A549 (cell line): ENCODE data around the gene PNKP. TPM values are rescaled to one million over a fixed set of nuclear protein-coding genes. Genes with fewer than 3 reads are reported as not detected.

ENCODE experiments used
- ATAC-seq, 2 experiments: fragments of 200-7000 bp in 1 of 2; fragments of >200 bp in 1 of 2; cut with Nextera tagmentation in 1 of 2; cut with Tn5 transposase in 1 of 2; 3 replicates each; pipeline versions ENCODE4 v1.8.0 to v1.9.1; 2018 to 2020; ENCODE audit warnings: mild to moderate bottlenecking in 1 of 2, moderate library complexity in 1 of 2
- CTCF ChIA-PET: fragments of 300-600 bp; sonication (Branson Sonifier 250); formaldehyde crosslinking; extraction: SDS; loops from one replicate; lab custom pipeline; 2021; ENCODE audit warnings: antibody characterized with exemption, inconsistent platforms; lab: Yijun Ruan, JAX
- POLR2A ChIA-PET: fragments of 350-600 bp; formaldehyde crosslinking; extraction: SDS; loops from one replicate; lab custom pipeline; 2021; ENCODE audit warnings: antibody characterized with exemption, inconsistent platforms; lab: Yijun Ruan, JAX
- DNase-seq, 2 experiments: peaks; one replicate each; pipeline versions ENCODE4 v3.0.0 to v3.0.0-alpha.2; 2011 to 2016; ENCODE audit warnings: low read depth in 1 of 2, low spot score in 1 of 2
- FAIRE-seq: peaks from 2 replicates; lab custom pipeline; 2011; peaks lifted over from hg19 to GRCh38; lab: Jason Lieb, UNC
- H3K27ac ChIP-seq, 2 experiments: fragments of >200 bp; sonication (Bioruptor Twin); formaldehyde crosslinking; 3 replicates each; pipeline ENCODE4 v1.5.1; 2016 to 2017
- H3K4me1 ChIP-seq: fragments of >200 bp; sonication (Bioruptor Twin); formaldehyde crosslinking; 3 replicates; pipeline ENCODE4 v1.6.1; 2016
- H3K4me2 ChIP-seq: fragments of >200 bp; sonication (Bioruptor Twin); formaldehyde crosslinking; 3 replicates; pipeline ENCODE4 v1.6.1; 2016
- H3K4me3 ChIP-seq: fragments of >200 bp; sonication (Bioruptor Twin); formaldehyde crosslinking; 3 replicates; pipeline ENCODE4 v1.5.1; 2016
- H3K9me3 ChIP-seq: fragments of >200 bp; sonication (Bioruptor Twin); formaldehyde crosslinking; 3 replicates; pipeline ENCODE4 v1.6.1; 2016
- BHLHE40 ChIP-seq: IDR thresholded peaks from 2 replicates; pipeline ENCODE4 v1.6.1; 2012; ENCODE audit warnings: low read depth, low read length, inconsistent platforms
- CHD2 ChIP-seq: fragments of 150-350 bp; IDR thresholded peaks from 2 replicates; pipeline ENCODE4 v1.6.1; 2014; ENCODE audit warnings: low read length; ENCODE audit not compliant: partially characterized antibody
- EHF ChIP-seq: fragments of 250-450 bp; sonication (Bioruptor Pico); IDR thresholded peaks from 2 replicates; pipeline ENCODE4 v1.5.0; 2020; ENCODE audit warnings: mild to moderate bottlenecking
- ESRRA ChIP-seq: fragments of 150-350 bp; IDR thresholded peaks from 2 replicates; pipeline ENCODE4 v1.6.1; 2014; ENCODE audit warnings: mild to moderate bottlenecking, low read length, borderline replicate concordance
- FOSB ChIP-seq: fragments of 250-450 bp; sonication (Bioruptor Pico); IDR thresholded peaks from 2 replicates; pipeline ENCODE4 v1.5.0; 2020; ENCODE audit warnings: mild to moderate bottlenecking, moderate library complexity
- FOSL2 ChIP-seq, 2 experiments: fragments of 450-650 bp in 1 of 2; fragments of >200 bp in 1 of 2; sonication (Bioruptor Twin) in 1 of 2; formaldehyde crosslinking; IDR thresholded peaks; 2 replicates each; pipeline versions ENCODE4 v1.5.0 to v1.6.1; 2016 to 2020; ENCODE audit warnings: mild to moderate bottlenecking in 1 of 2, moderate library complexity in 1 of 2
- JUN ChIP-seq, 2 experiments: fragments of >200 bp; sonication (Bioruptor Twin); formaldehyde crosslinking; IDR thresholded peaks; 2 replicates in 1 of 2; 3 replicates in 1 of 2; pipeline ENCODE4 v1.6.1; 2016 to 2017
- NFE2L2 ChIP-seq: fragments of 150-350 bp; conservative IDR thresholded peaks from 2 replicates; pipeline ENCODE4 v1.6.1; 2014; ENCODE audit warnings: low read length
- PHF8 ChIP-seq: fragments of 200-600 bp; sonication (generic); IDR thresholded peaks from 2 replicates; pipeline ENCODE4 v1.6.1; 2016; ENCODE audit warnings: low read depth, mild to moderate bottlenecking, antibody characterized with exemption, moderate library complexity, borderline replicate concordance
- POLR2A ChIP-seq: IDR thresholded peaks from 2 replicates; pipeline ENCODE4 v1.6.1; 2012; ENCODE audit warnings: mild to moderate bottlenecking, low read length
- POLR2AphosphoS2 ChIP-seq: conservative IDR thresholded peaks from 2 replicates; pipeline ENCODE4 v1.6.1; 2012; ENCODE audit warnings: low read length, improper control_type of control experiment, inconsistent platforms
- RAD21 ChIP-seq, 2 experiments: fragments of >200 bp in 1 of 2; sonication (Bioruptor Twin) in 1 of 2; formaldehyde crosslinking in 1 of 2; IDR thresholded peaks in 1 of 2; conservative IDR thresholded peaks in 1 of 2; 2 replicates in 1 of 2; 3 replicates in 1 of 2; pipeline ENCODE4 v1.6.1; 2012 to 2018; ENCODE audit warnings: inconsistent platforms in 1 of 2
- RCOR1 ChIP-seq: fragments of 150-350 bp; IDR thresholded peaks from 2 replicates; pipeline ENCODE4 v1.6.1; 2014; ENCODE audit warnings: antibody characterized with exemption, low read length, low read depth
- SMC3 ChIP-seq: fragments of >200 bp; sonication (Bioruptor Twin); formaldehyde crosslinking; IDR thresholded peaks from 3 replicates; pipeline ENCODE4 v1.6.1; 2018; ENCODE audit warnings: inconsistent platforms
- TFCP2L1 ChIP-seq: fragments of 250-450 bp; sonication (Bioruptor Pico); IDR thresholded peaks from 2 replicates; pipeline ENCODE4 v1.5.0; 2021; ENCODE audit warnings: mild to moderate bottlenecking
- TP53 ChIP-seq: fragments of 250-450 bp; sonication (Bioruptor Pico); IDR thresholded peaks from 2 replicates; pipeline ENCODE4 v1.5.0; 2021; ENCODE audit warnings: mild to moderate bottlenecking, moderate library complexity
- ZNF302 ChIP-seq: fragments of 250-450 bp; sonication (Bioruptor Pico); IDR thresholded peaks from 2 replicates; pipeline ENCODE4 v1.9.0; 2021; ENCODE audit warnings: inconsistent platforms, mild to moderate bottlenecking, moderate library complexity
- ZSCAN20 ChIP-seq: fragments of 250-450 bp; sonication (Bioruptor Pico); IDR thresholded peaks from 2 replicates; pipeline ENCODE4 v1.8.0; 2022; ENCODE audit warnings: mild to moderate bottlenecking, moderate library complexity
- WGBS: methylation state at CpG from one replicate; pipeline ENCODE4 v1.1.6; 2017; ENCODE audit errors: missing lambda C conversion rate; 5-methylcytosine and 5-hydroxymethylcytosine counted together
- polyA plus RNA-seq, 4 experiments: library from polyadenylated mRNA; depleted of rRNA in 3 of 4; stranded (reverse); fragments of >200 nt; fragmentation: RNase III in 1 of 4; extraction: RNeasy Plus Mini Kit Qiagen cat#74134 plus additional on column Dnase treatment in 1 of 4; gene quantifications; 2 replicates in 3 of 4; 3 replicates in 1 of 4; pipeline ENCODE4 v1.2.3, GENCODE V29; 2011 to 2017
- TF ChIP-seq, protein P1 (sequence below): fragments of >200 bp; sonication (Bioruptor Twin); formaldehyde crosslinking; IDR thresholded peaks from 3 replicates; pipeline ENCODE4 v1.5.1; 2016
- TF ChIP-seq, protein P2 (sequence below): fragments of 200-600 bp; sonication (generic); IDR thresholded peaks from 2 replicates; pipeline ENCODE4 v1.6.1; 2016; ENCODE audit warnings: antibody characterized with exemption, mild to moderate bottlenecking, moderate library complexity
- TF ChIP-seq, protein P3 (sequence below): fragments of >200 bp; sonication (Bioruptor Twin); formaldehyde crosslinking; IDR thresholded peaks from 3 replicates; pipeline ENCODE4 v1.6.1; 2016
- TF ChIP-seq, protein P4 (sequence below): fragments of 450-650 bp; IDR thresholded peaks from 2 replicates; pipeline ENCODE4 v1.6.1; 2014; ENCODE audit warnings: antibody characterized with exemption
- TF ChIP-seq, protein P5 (sequence below): IDR thresholded peaks from 2 replicates; pipeline ENCODE4 v1.6.1; 2012; ENCODE audit warnings: low read depth, borderline replicate concordance

The PNKP gene
- polyA plus RNA-seq, 2 of the 4 experiments (the other 2 are of a cell fraction), result 23.3 to 71.2 TPM

DNA sequence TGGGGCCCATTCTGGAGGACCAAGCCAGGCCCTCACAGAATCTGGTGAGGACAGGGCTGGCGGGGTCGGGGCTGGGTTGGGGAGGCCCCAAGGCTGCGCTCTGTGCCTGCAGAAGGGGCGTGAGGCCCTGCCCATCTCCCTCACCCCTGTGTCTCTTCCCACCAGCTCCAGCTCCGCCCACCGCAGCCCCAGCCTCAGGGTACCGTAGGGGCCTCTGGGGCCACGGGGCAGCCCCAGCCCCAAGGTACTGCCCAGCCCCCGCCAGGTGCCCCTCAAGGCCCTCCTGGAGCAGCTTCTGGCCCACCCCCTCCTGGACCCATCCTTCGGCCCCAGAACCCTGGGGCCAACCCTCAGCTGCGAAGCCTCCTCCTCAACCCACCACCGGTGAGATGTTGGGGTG lies 31.8 kb downstream of the PNKP start:
- ATAC-seq (no peak), FAIRE-seq (no peak), DNase-seq (no peak)
- Histone ChIP-seq H3K9me3 (no peaks in the 10 kb centered on the region), H3K27ac (no peak overlapping the region), H3K4me3 (no peak overlapping the region), H3K4me2 (no peak overlapping the region), H3K4me1 (no peaks in the 10 kb centered on the region)
- TF ChIP-seq EHF (CRISPR knock-in tag) (no peak), PHF8 (no peak), TP53 (no peak), JUN (IDR thresholded peaks at IDR 0.05) (no peak), FOSL2 (IDR thresholded peaks at IDR 0.05) (no peak), FOSL2 (CRISPR knock-in tag; IDR thresholded peaks at IDR 0.05) (no peak), RCOR1 (no peak), SMC3 (no peak), POLR2A (no peak), ZNF302 (CRISPR knock-in tag) (no peak), RAD21 (conservative IDR thresholded peaks at IDR 0.05 in 1 of 2, IDR thresholded peaks at IDR 0.05 in 1 of 2) (no peak), ESRRA (no peak), FOSB (CRISPR knock-in tag) (no peak)
- TF ChIP-seq, protein P1, sequence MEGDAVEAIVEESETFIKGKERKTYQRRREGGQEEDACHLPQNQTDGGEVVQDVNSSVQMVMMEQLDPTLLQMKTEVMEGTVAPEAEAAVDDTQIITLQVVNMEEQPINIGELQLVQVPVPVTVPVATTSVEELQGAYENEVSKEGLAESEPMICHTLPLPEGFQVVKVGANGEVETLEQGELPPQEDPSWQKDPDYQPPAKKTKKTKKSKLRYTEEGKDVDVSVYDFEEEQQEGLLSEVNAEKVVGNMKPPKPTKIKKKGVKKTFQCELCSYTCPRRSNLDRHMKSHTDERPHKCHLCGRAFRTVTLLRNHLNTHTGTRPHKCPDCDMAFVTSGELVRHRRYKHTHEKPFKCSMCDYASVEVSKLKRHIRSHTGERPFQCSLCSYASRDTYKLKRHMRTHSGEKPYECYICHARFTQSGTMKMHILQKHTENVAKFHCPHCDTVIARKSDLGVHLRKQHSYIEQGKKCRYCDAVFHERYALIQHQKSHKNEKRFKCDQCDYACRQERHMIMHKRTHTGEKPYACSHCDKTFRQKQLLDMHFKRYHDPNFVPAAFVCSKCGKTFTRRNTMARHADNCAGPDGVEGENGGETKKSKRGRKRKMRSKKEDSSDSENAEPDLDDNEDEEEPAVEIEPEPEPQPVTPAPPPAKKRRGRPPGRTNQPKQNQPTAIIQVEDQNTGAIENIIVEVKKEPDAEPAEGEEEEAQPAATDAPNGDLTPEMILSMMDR, result no peak
- TF ChIP-seq, protein P2, sequence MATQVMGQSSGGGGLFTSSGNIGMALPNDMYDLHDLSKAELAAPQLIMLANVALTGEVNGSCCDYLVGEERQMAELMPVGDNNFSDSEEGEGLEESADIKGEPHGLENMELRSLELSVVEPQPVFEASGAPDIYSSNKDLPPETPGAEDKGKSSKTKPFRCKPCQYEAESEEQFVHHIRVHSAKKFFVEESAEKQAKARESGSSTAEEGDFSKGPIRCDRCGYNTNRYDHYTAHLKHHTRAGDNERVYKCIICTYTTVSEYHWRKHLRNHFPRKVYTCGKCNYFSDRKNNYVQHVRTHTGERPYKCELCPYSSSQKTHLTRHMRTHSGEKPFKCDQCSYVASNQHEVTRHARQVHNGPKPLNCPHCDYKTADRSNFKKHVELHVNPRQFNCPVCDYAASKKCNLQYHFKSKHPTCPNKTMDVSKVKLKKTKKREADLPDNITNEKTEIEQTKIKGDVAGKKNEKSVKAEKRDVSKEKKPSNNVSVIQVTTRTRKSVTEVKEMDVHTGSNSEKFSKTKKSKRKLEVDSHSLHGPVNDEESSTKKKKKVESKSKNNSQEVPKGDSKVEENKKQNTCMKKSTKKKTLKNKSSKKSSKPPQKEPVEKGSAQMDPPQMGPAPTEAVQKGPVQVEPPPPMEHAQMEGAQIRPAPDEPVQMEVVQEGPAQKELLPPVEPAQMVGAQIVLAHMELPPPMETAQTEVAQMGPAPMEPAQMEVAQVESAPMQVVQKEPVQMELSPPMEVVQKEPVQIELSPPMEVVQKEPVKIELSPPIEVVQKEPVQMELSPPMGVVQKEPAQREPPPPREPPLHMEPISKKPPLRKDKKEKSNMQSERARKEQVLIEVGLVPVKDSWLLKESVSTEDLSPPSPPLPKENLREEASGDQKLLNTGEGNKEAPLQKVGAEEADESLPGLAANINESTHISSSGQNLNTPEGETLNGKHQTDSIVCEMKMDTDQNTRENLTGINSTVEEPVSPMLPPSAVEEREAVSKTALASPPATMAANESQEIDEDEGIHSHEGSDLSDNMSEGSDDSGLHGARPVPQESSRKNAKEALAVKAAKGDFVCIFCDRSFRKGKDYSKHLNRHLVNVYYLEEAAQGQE, result no peak
- TF ChIP-seq, protein P3, sequence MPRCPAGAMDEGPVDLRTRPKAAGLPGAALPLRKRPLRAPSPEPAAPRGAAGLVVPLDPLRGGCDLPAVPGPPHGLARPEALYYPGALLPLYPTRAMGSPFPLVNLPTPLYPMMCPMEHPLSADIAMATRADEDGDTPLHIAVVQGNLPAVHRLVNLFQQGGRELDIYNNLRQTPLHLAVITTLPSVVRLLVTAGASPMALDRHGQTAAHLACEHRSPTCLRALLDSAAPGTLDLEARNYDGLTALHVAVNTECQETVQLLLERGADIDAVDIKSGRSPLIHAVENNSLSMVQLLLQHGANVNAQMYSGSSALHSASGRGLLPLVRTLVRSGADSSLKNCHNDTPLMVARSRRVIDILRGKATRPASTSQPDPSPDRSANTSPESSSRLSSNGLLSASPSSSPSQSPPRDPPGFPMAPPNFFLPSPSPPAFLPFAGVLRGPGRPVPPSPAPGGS, result no peak
- TF ChIP-seq, protein P4, sequence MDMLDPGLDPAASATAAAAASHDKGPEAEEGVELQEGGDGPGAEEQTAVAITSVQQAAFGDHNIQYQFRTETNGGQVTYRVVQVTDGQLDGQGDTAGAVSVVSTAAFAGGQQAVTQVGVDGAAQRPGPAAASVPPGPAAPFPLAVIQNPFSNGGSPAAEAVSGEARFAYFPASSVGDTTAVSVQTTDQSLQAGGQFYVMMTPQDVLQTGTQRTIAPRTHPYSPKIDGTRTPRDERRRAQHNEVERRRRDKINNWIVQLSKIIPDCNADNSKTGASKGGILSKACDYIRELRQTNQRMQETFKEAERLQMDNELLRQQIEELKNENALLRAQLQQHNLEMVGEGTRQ, result no peak
- 91% methylated on average over 10 of the region's 12 CpGs for WGBS
- CTCF ChIA-PET, result interaction anchor here (0.6 to 2.6 kb wide), 5 partner anchors 14 to 155 kb away, joined by 3 to 10 read pairs (median 3); no protein-coding TSS in a partner anchor
- POLR2A ChIA-PET, result interaction anchor here (0.6 kb wide), 1 partner anchor 33 kb away, joined by 3 read pairs; no protein-coding TSS in a partner anchor

DNA sequence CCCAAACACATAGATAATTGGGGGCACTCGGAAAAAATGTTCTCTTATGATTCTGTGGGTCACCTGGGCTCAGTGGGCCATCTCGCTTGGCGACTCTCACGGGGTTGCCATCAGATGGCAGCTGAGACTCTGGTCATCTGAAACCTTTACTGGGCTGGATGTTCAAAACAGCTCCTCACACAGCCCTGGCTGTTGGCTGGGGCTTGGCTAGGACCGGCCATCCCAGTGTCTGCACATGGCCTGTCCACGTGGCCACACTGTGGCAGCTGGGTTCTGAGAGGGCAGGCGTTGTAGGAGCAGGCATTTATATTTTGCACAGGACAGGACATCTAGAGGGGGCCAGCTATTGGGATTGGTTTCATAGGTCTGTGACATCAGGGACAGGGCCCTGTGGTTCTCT lies 33.8 kb downstream of the PNKP start:
- Histone ChIP-seq H3K27ac (no peak overlapping the region), H3K9me3 (no peaks in the 10 kb centered on the region), H3K4me1 (no peaks in the 10 kb centered on the region), H3K4me3 (no peak overlapping the region), H3K4me2 (no peak overlapping the region)
- POLR2A ChIA-PET, result interaction anchor here (0.9 kb wide), 1 partner anchor 15 kb away, joined by 3 read pairs; no protein-coding TSS in a partner anchor
- DNase-seq (no peak), FAIRE-seq (no peak), ATAC-seq (no peak)
- CTCF ChIA-PET, result interaction anchor here (0.9 to 2.8 kb wide), 6 partner anchors 13 to 154 kb away, joined by 3 to 13 read pairs (median 5); no protein-coding TSS in a partner anchor
- WGBS, result 99% methylated on average over 7 of the region's 7 CpGs
- TF ChIP-seq, protein P2, result no peak
- TF ChIP-seq TP53 (no peak), ZSCAN20 (no peak), POLR2A (no peak), EHF (CRISPR knock-in tag) (no peak), CHD2 (no peak), BHLHE40 (no peak), TFCP2L1 (CRISPR knock-in tag) (no peak), NFE2L2 (no peak), JUN (IDR thresholded peaks at IDR 0.05) (no peak), POLR2AphosphoS2 (no peak)
- TF ChIP-seq, protein P5, sequence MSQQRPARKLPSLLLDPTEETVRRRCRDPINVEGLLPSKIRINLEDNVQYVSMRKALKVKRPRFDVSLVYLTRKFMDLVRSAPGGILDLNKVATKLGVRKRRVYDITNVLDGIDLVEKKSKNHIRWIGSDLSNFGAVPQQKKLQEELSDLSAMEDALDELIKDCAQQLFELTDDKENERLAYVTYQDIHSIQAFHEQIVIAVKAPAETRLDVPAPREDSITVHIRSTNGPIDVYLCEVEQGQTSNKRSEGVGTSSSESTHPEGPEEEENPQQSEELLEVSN, result no peak
- TF ChIP-seq, protein P4, result no peak
